ENCODE results near the gene TEX28.
"Not testable (repeated sequence)": the region's sequence is repeated elsewhere in the genome, so short reads cannot be mapped to it uniquely, and the experiment has no call there.

TEX28 gene

DNA sequence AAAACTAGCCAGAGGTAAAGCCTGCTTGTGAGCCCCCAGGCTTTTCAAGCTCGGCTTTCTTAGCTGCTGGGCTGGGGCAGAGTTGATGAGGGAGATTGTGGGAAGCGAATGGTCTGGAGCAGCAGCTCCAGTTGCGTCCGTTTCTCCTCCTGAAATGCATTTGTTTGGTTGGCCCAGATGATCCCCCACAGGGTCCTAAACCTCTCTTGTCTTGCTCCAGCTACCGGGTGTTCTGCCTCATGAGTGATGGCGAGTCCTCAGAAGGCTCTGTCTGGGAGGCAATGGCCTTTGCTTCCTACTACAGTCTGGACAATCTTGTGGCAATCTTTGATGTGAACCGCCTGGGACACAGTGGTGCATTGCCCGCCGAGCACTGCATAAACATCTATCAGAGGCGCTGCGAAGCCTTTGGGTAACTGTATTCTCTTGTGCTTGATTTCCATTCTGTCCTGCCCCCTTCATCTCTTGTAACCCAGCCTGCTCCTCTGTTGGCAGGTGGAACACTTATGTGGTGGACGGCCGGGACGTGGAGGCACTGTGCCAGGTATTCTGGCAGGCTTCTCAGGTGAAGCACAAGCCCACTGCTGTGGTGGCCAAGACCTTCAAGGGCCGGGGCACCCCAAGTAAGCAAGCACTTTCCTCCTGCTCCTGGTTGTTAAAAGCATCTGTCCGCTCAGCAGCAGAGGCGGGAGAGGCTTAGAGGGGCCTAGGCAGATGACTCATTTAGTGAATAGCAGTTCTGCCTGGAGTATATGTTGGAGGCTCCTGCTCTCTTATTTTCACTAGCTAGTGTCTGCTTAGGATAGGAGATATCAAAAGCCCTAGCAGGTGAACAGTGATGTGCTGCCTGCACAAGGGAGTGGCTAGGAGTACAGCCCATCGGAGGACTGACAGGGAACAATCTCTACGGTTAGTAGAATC lies 16.0 kb upstream of the TEX28 start:
- no peak overlapping the region for H3K27ac ChIP-seq (ENCODE audit: low read depth, low read length)
- H3K79me2 ChIP-seq (ENCODE audit: control insufficient read depth, insufficient read depth, low read length, unreplicated experiment): no peaks in the 10 kb centered on the region
- no peak overlapping the region for H2AFZ ChIP-seq (ENCODE audit: low read length, unreplicated experiment)
- H3K4me1 ChIP-seq (ENCODE audit: control insufficient read depth, insufficient read depth, low read length, unreplicated experiment): no peaks in the 10 kb centered on the region
- no peaks in the 10 kb centered on the region for H3K36me3 ChIP-seq (ENCODE audit: insufficient read depth, low read length)
- no peaks in the 10 kb centered on the region for H3K27me3 ChIP-seq (ENCODE audit: insufficient read depth, low read length)
- H3K4me3 ChIP-seq (ENCODE audit: low read depth, low read length): no peak overlapping the region

DNA sequence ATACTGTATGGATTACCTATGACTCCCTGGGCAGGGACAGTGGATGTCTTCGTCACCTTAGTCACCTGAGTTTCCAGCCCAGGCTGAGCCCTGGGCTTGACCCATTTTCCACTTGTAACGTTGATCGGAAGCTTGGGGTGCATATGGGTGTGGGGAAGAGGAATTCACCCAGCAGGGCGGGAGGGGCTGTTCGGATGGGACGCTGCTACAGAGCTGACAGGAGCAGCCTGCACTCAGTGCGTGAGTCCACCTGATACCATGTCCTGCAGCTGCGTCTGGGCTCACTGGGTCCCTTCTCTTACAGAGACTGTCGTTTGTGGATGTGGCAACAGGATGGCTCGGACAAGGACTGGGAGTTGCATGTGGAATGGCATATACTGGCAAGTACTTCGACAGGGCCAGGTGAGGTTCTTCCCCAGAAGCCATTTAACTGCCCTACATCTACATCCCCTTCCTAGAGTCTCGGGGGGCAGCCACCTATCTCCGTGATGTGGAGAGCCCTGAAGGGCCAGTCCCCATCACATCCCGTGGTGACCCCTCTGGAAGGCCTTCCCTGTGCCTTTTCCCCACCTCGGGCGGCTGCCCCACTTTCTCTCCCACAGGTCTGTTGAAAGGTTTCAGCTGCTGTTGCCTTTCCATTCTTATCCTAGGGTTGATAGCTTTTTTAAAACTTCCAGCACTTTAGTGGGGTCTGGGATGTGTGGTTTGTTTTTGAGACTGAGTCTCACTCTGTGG lies 14.3 kb upstream of the TEX28 start:
- Histone ChIP-seq H3K27ac (ENCODE audit: low read depth, low read length) (no peak overlapping the region), H2AFZ (ENCODE audit: low read length, unreplicated experiment) (no peak overlapping the region), H3K4me3 (ENCODE audit: low read depth, low read length) (no peak overlapping the region), H3K79me2 (ENCODE audit: control insufficient read depth, insufficient read depth, low read length, unreplicated experiment) (no peaks in the 10 kb centered on the region), H3K27me3 (ENCODE audit: insufficient read depth, low read length) (no peaks in the 10 kb centered on the region), H3K4me1 (ENCODE audit: control insufficient read depth, insufficient read depth, low read length, unreplicated experiment) (no peaks in the 10 kb centered on the region), H3K36me3 (ENCODE audit: insufficient read depth, low read length) (no peaks in the 10 kb centered on the region)

DNA sequence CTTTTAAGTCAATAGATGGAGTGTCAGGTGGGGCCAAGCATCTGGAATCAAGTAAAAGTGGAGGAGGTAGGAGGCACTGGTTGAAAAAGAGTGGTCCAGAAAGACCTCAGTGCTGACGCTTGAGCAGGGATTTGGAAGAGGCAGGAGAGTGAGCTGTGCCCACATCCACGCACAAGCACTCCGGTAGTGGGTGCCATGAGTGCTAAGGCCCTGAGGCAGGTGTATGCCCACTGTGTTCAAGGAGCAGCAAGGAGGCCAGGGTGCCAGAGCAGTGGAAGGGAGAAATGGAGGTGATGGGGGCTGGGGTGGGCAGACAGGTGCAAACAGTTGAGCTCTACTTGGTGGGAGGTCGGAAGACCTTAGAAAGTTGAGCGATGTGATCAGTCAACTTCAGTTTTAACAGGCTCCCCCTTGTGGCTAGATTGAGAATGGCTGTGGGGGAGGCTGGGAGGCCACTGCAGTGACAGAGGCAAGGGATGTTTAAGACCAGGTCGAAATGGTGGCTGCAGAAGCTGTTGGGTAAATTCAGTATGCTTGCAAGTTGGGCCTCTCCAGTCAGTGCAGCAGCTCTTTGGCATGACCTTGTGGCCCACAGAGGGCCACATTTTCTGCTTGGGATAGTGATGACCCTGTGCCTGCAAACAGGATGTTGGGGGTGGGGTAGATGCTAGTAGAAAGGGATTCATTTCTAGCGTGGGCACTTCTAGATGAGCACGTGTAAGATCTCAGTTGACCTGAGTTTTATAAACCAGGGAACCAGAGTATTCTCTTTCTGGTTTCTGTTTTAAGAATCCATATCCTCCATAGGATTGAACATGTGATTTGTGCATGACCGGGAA lies 13.4 kb upstream of the TEX28 start:
- Histone ChIP-seq H3K79me2 (ENCODE audit: control insufficient read depth, insufficient read depth, low read length, unreplicated experiment) (no peaks in the 10 kb centered on the region), H3K27me3 (ENCODE audit: insufficient read depth, low read length) (no peaks in the 10 kb centered on the region), H3K27ac (ENCODE audit: low read depth, low read length) (no peak overlapping the region), H3K4me1 (ENCODE audit: control insufficient read depth, insufficient read depth, low read length, unreplicated experiment) (no peaks in the 10 kb centered on the region), H3K36me3 (ENCODE audit: insufficient read depth, low read length) (no peaks in the 10 kb centered on the region), H3K4me3 (ENCODE audit: low read depth, low read length) (no peak overlapping the region), H2AFZ (ENCODE audit: low read length, unreplicated experiment) (no peak overlapping the region)

DNA sequence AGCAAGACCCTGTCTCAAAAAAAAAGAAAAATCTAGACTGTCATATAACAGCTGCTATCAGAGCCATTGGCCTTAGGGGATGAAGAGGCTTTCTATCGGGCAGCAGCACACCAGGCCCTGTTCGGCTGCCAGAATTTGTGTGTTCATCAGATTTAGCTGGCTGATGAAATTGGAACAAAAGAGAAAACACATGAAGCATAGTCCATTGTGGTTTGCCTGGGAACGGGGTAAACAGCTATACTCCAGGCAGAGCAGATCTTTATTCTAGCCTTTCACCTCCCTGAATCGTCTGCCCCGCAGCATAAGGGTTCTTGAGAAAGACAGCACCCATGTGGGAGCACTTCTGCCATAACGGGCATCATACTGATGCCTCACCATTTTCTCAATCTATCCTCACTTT lies 12.3 kb upstream of the TEX28 start:
- Histone ChIP-seq H3K27ac (ENCODE audit: low read depth, low read length) (no peak overlapping the region), H3K36me3 (ENCODE audit: insufficient read depth, low read length) (no peaks in the 10 kb centered on the region), H3K79me2 (ENCODE audit: control insufficient read depth, insufficient read depth, low read length, unreplicated experiment) (no peaks in the 10 kb centered on the region), H2AFZ (ENCODE audit: low read length, unreplicated experiment) (no peak overlapping the region), H3K4me3 (ENCODE audit: low read depth, low read length) (no peak overlapping the region), H3K4me1 (ENCODE audit: control insufficient read depth, insufficient read depth, low read length, unreplicated experiment) (no peaks in the 10 kb centered on the region), H3K27me3 (ENCODE audit: insufficient read depth, low read length) (no peaks in the 10 kb centered on the region)

DNA sequence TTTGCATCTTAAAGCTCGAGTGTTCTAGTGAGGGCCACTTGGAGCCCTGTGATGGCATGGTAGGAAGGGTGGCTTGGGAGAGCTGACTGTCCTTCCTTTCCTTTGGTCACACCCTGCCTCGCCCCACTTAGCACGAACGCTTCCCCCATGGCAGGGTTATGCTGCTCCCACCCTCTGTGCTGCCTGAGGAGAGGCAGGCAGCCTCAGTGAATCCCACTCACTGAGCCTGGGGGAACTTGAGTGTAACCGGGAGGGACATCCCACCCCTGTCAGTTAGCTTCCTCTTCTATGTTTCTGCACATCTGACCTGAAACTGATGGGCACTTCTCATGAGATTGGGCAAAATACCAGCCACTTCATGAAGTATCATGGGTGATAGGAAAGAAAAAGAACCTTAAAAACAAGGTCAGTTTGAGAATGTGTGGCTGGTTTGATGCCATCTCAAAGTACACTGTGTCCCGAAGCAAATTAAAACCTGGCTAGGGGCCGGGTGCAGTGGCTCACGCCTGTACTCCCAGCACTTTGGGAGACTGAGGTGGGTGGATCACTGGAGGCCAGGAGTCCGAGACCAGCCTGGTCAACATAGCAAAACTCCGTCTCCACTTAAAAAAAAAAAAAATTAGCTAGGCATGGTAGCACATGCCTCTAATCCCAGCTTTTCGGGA lies 10.7 kb upstream of the TEX28 start:
- Histone ChIP-seq H3K36me3 (ENCODE audit: insufficient read depth, low read length) (no peaks in the 10 kb centered on the region), H3K4me1 (ENCODE audit: control insufficient read depth, insufficient read depth, low read length, unreplicated experiment) (no peaks in the 10 kb centered on the region), H3K4me3 (ENCODE audit: low read depth, low read length) (no peak overlapping the region), H3K27ac (ENCODE audit: low read depth, low read length) (no peak overlapping the region), H3K79me2 (ENCODE audit: control insufficient read depth, insufficient read depth, low read length, unreplicated experiment) (no peaks in the 10 kb centered on the region), H3K27me3 (ENCODE audit: insufficient read depth, low read length) (no peaks in the 10 kb centered on the region), H2AFZ (ENCODE audit: low read length, unreplicated experiment) (no peak overlapping the region)

DNA sequence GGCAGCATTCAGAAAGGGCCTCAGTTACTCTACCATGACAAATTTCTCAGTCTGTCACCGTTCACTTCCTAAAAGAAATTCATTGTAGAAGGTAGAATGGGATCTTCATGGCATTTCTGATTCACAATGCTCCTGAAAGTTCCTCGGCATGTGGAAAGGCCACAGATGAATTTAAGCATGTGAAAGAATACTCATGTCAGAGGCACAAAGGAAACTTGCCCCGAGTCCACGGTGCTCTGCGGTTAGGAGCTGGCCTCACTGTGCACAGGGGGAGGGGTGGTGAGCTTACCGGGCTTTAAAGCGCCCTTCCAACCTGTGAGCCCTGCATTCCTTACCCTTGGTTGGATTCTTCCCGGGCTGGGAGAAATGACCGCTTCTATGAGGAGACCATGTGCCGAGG lies 9.9 kb upstream of the TEX28 start:
- no peaks in the 10 kb centered on the region for H3K36me3 ChIP-seq (ENCODE audit: insufficient read depth, low read length)
- H2AFZ ChIP-seq (ENCODE audit: low read length, unreplicated experiment): no peak overlapping the region
- H3K79me2 ChIP-seq (ENCODE audit: control insufficient read depth, insufficient read depth, low read length, unreplicated experiment): no peaks in the 10 kb centered on the region
- no peaks in the 10 kb centered on the region for H3K27me3 ChIP-seq (ENCODE audit: insufficient read depth, low read length)
- H3K27ac ChIP-seq (ENCODE audit: low read depth, low read length): no peak overlapping the region
- no peak overlapping the region for H3K4me3 ChIP-seq (ENCODE audit: low read depth, low read length)
- H3K4me1 ChIP-seq (ENCODE audit: control insufficient read depth, insufficient read depth, low read length, unreplicated experiment): no peaks in the 10 kb centered on the region

DNA sequence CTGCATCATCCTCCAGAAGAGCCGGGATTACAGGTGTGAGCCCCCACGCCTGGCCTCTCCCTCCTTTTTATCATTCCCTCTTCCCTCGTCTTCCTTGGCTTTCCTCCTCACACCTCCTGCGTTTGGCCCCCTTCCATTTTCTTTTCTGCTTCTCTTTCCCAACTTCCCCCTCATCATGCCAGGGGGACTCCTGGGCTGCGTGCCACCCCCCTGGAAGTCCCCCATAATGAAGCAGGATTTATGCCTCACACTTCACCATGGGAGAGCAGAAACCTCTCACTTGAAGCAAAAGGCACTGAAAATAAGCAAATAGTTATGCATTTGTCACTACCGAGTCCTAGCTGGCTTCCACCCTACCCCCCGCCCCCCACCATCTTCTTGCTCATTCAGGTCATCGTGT lies 8.6 kb upstream of the TEX28 start:
- Histone ChIP-seq H2AFZ (ENCODE audit: low read length, unreplicated experiment) (no peak overlapping the region), H3K36me3 (ENCODE audit: insufficient read depth, low read length) (no peaks in the 10 kb centered on the region), H3K27ac (ENCODE audit: low read depth, low read length) (no peak overlapping the region), H3K79me2 (ENCODE audit: control insufficient read depth, insufficient read depth, low read length, unreplicated experiment) (no peaks in the 10 kb centered on the region), H3K27me3 (ENCODE audit: insufficient read depth, low read length) (no peaks in the 10 kb centered on the region), H3K4me1 (ENCODE audit: control insufficient read depth, insufficient read depth, low read length, unreplicated experiment) (no peaks in the 10 kb centered on the region), H3K4me3 (ENCODE audit: low read depth, low read length) (no peak overlapping the region)

DNA sequence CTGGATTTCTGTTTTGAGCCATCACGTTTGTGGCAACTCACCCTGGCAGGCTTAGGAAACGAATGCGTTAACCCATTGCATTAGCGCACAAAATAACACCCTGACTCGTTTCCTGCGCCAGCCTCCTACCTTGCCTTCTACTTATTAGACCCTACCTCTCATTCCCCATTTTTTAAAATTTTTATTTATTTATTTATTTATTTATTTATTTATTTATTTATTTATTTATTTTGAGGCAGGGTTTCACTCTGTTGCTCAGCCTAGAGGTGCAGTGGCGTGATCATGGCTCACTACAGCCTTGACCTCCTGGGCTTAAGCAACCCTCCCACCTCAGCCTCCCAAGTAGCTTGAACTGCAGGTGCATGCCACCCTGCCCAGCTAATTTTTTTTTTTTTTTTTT lies 8.1 kb upstream of the TEX28 start:
- not testable (repeated sequence) for H3K27me3 ChIP-seq (ENCODE audit: insufficient read depth, low read length); H2AFZ ChIP-seq (ENCODE audit: low read length, unreplicated experiment); H3K36me3 ChIP-seq (ENCODE audit: insufficient read depth, low read length)

DNA sequence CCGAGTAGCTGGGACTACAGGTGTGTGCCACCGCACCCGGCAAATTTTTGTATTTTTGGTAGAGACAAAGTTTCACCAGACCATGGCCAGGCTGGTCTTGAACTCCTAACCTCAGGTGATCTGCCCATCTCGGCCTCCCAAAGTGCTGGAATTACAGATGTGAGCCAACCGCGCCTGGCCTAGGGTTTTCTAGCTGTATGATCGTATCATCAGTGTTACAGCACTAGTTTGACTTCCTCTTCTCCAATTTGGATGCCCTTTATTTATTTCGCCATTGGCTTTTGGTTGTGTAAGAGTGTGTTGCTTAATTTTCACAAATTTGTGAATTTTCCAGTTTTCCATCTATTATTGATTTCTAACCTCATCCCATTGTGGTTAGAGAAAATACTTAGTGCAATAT lies 5.9 kb upstream of the TEX28 start:
- Histone ChIP-seq H2AFZ (ENCODE audit: low read length, unreplicated experiment) (no peak overlapping the region), H3K36me3 (ENCODE audit: insufficient read depth, low read length) (no peaks in the 10 kb centered on the region), H3K27me3 (ENCODE audit: insufficient read depth, low read length) (no peaks in the 10 kb centered on the region), H3K4me3 (ENCODE audit: low read depth, low read length) (no peak overlapping the region), H3K79me2 (ENCODE audit: control insufficient read depth, insufficient read depth, low read length, unreplicated experiment) (no peaks in the 10 kb centered on the region), H3K4me1 (ENCODE audit: control insufficient read depth, insufficient read depth, low read length, unreplicated experiment) (no peaks in the 10 kb centered on the region), H3K27ac (ENCODE audit: low read depth, low read length) (no peak overlapping the region)

More for the DNA sequence above, 8.1 kb upstream of the TEX28 start:
- not testable (repeated sequence) for H3K4me1 ChIP-seq (ENCODE audit: control insufficient read depth, insufficient read depth, low read length, unreplicated experiment); H3K79me2 ChIP-seq (ENCODE audit: control insufficient read depth, insufficient read depth, low read length, unreplicated experiment); H3K4me3 ChIP-seq (ENCODE audit: low read depth, low read length); H3K27ac ChIP-seq (ENCODE audit: low read depth, low read length)

DNA sequence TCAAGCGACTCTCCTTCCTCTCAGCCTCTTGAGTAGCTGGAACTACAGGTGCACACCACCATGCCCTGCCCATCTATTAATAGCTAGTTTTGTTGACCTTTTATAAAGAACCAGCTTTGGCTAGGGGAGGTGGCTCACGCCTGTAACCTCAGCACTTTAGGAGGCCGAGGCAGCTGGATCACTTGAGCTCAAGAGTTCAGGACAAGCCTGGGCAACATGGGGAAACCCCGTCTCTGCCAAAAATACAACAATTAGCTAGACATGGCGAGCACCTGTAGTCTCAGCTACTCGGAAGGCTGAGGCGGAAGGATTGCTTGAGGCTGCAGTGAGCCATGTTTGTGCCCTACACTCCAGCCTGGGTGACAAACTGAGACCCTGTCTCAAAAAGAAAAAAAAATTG lies 3.4 kb upstream of the TEX28 start:
- H2AFZ ChIP-seq (ENCODE audit: low read length, unreplicated experiment): no peak overlapping the region

More for the DNA sequence above, 3.4 kb upstream of the TEX28 start:
- Histone ChIP-seq H3K27ac (ENCODE audit: low read depth, low read length) (no peak overlapping the region), H3K79me2 (ENCODE audit: control insufficient read depth, insufficient read depth, low read length, unreplicated experiment) (no peaks in the 10 kb centered on the region), H3K27me3 (ENCODE audit: insufficient read depth, low read length) (no peaks in the 10 kb centered on the region), H3K36me3 (ENCODE audit: insufficient read depth, low read length) (no peaks in the 10 kb centered on the region), H3K4me1 (ENCODE audit: control insufficient read depth, insufficient read depth, low read length, unreplicated experiment) (no peaks in the 10 kb centered on the region), H3K4me3 (ENCODE audit: low read depth, low read length) (no peak overlapping the region)

Data from ACC112 (cell line).